T-helper 2 cell treated with Interferon-gamma antibody and Interleukin-4, amounts not matched to agents 5 μg/mL and 100 μg/mL, for 36 hours (primary cell): ENCODE results near the gene HMGN4.
"Not testable (repeated sequence)": the region's sequence is repeated elsewhere in the genome, so short reads cannot be mapped to it uniquely, and the experiment has no call there.

Experiments used
- DNase-seq: peaks from one replicate; pipeline ENCODE4 v3.0.0; 2021; ENCODE audit warnings: low spot score
- H3K27ac Mint-ChIP-seq: one replicate; pipeline ENCODE4 v1.8.0; 2021; ENCODE audit warnings: mild to moderate bottlenecking, mixed read lengths
- H3K27me3 Mint-ChIP-seq: one replicate; pipeline ENCODE4 v1.8.0; 2021; ENCODE audit warnings: low read depth, mixed read lengths
- H3K36me3 Mint-ChIP-seq: one replicate; pipeline ENCODE4 v1.8.0; 2021; ENCODE audit warnings: low read depth, mixed read lengths
- H3K4me1 Mint-ChIP-seq: one replicate; pipeline ENCODE4 v1.8.0; 2021; ENCODE audit warnings: low read depth, mixed read lengths
- H3K4me3 Mint-ChIP-seq: one replicate; pipeline ENCODE4 v1.8.0; 2022; ENCODE audit warnings: mild to moderate bottlenecking, moderate library complexity, mixed read lengths
- H3K9me3 Mint-ChIP-seq: one replicate; pipeline ENCODE4 v1.8.0; 2021; ENCODE audit warnings: mixed read lengths

Gene HMGN4

DNA sequence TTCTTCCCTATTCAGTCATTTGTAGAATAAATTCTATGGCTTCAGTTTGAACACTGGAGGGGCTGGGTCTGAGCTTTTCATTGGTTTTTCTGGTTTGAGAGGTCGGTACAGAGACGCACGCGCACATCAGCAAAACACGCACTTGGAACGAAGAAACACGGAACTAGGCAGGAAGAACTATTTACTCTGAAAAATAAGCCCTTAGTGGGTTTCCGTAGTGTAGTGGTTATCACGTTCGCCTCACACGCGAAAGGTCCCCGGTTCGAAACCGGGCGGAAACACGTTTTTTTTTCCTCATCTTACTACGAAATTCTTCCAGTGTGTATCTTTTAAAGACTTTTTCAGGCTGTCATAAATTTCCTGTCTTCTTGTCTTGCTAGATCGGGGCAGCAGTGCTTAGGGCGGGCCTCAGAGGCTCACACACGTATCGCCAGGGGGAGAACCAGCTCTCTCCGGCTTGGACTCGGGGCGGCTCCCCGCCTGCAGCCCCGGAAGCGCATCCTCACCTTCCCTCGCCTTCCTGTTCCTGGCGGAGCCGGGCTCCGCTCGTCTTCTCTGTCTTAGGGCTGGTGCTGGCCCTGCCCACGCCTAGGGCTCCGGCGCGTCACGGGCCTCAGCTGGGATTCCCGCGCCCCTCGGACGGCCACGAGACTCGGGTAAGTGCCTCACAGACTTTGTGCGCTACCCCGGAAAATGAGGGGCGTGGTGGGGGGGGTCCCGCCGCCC, at the start of gene HMGN4:
Gene HMGN4, plus strand, starts transcription at position 521 of the 726 bp plus-strand sequence. CDS start 6,841 bp downstream, outside the sequence.
- H3K27ac Mint-ChIP-seq, result peak within 1 kb of the TSS; percentile 97
- peak; percentile 84 for DNase-seq
- H3K27me3 Mint-ChIP-seq, result peaks cover 2% of the 10 kb centered on the region
- H3K4me1 Mint-ChIP-seq, result peaks cover 49% of the 10 kb centered on the region
- peaks cover 27% of the 10 kb centered on the region for H3K36me3 Mint-ChIP-seq
- peak within 1 kb of the TSS; percentile 90 for H3K4me3 Mint-ChIP-seq
- no peaks in the 10 kb centered on the region for H3K9me3 Mint-ChIP-seq

DNA sequence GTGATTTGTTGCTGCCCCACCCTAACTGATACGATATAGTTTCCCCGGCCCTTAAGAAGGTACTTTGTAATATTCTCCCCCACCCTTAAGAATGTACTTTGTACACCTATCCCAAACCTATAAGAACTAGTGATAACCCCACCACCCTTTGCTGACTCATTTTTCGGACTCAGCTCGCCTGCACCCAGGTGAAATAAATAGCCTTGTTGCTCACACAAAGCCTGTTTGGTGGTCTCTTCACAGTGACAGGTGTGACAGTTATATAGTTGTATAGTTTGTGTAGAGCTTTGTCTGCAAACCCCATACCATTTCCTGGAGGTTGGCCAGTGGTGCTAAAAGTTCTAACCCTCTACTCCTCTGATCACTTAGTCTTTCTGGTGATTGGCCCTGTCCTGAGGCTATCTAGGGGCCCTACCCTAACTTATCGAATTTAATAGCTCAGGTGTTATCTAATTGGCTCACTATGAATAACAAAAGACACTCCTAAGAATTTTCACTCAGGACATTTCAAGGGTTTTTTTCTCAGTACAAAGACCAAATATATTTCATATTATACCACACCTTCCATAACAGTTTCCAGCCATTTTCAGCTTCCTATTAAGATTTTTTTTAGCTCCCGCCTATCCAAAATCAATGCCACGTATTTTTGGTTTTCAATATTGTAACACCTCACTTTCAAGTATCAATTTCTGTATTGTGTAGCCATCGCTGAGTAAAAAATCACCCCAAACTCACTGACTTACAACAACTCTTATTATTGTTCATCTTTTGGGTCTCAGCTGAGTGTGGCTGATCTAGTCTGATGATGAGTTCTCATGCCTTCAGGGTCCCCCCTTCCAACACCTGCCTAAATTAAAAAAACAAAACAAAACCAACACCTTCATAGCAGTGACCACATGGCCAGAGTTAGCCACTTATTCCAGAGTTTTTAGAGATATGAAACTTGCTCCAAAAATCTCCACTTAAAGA, 47.9 kb upstream of the HMGN4 start:
- Mint-ChIP-seq H3K27me3 (peaks cover 6% of the 10 kb centered on the region), H3K27ac (no peak overlapping the region), H3K9me3 (peaks cover 11% of the 10 kb centered on the region), H3K4me1 (peaks cover 24% of the 10 kb centered on the region), H3K4me3 (no peak overlapping the region), H3K36me3 (peaks cover 3% of the 10 kb centered on the region)
- no peak for DNase-seq

DNA sequence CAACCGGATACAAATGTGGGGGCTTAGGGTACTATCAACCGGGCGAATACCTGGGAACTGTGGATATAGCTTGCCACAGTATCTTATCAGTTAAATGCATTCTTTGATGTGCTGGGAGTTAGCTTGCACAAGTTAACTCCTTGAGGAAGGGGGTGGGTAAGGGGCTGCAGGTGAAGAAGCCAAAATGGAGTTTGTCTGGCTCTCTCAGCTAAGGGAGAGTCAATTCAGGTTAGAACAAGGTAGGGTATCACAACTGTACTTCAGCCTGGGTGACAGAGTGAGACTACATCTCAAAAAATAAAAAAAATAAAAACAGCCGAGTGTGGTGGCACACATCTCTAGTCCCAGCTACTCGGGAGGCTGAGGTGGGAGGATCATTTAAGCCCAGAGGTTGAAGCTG, 46.6 kb upstream of the HMGN4 start:
- peaks cover 24% of the 10 kb centered on the region for H3K4me1 Mint-ChIP-seq
- peaks cover 11% of the 10 kb centered on the region for H3K9me3 Mint-ChIP-seq
- no peak overlapping the region for H3K27ac Mint-ChIP-seq
- H3K27me3 Mint-ChIP-seq, result peaks cover 13% of the 10 kb centered on the region
- no peak overlapping the region for H3K4me3 Mint-ChIP-seq
- H3K36me3 Mint-ChIP-seq, result peaks cover 3% of the 10 kb centered on the region
- no peak for DNase-seq

DNA sequence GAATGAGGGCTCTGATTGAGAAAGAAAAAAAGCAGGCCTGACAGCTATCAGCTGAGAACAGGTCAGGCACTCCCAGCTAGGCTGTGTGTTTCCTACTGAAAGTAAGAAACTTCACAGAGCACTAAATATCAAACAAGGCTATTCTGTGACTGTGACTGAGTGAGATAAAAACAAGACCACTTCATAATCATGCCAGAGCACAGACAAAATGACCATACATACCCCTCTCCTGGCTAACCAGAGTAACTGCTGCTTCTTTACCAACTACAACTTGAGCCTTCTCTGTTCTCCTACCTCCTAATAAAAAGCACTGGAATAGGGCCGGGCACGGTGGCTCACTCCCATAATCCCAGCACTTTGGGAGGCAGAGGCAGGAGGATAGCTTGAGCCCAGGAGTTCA, 44.9 kb upstream of the HMGN4 start:
- H3K27me3 Mint-ChIP-seq, result peaks cover 13% of the 10 kb centered on the region
- H3K4me1 Mint-ChIP-seq, result peaks cover 29% of the 10 kb centered on the region
- no peaks in the 10 kb centered on the region for H3K9me3 Mint-ChIP-seq
- H3K4me3 Mint-ChIP-seq, result no peak overlapping the region
- peaks cover 3% of the 10 kb centered on the region for H3K36me3 Mint-ChIP-seq
- H3K27ac Mint-ChIP-seq, result no peak overlapping the region
- DNase-seq, result no peak

DNA sequence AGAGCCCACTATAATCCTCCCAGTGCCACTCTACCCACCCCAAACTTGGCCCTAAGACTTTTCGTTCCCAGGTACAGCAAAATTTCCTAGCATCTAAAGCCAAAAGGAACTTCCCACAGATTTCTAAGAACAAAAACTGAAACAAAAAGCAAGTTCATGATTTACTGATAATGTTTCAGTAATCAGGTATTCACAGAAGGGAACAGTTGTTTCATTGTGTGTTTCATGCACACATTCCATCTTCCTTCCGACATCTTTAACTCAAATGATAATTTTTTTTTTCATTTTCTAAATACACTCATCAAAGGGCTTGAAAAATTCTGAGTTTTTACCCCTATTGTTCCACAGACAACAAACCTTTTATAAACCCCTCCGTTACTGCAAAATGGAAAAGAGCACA, 44.0 kb upstream of the HMGN4 start:
- no peak overlapping the region for H3K27ac Mint-ChIP-seq
- no peak for DNase-seq
- peak overlapping the region; percentile 35 for H3K4me3 Mint-ChIP-seq
- H3K4me1 Mint-ChIP-seq, result peaks cover 29% of the 10 kb centered on the region
- no peaks in the 10 kb centered on the region for H3K9me3 Mint-ChIP-seq
- H3K36me3 Mint-ChIP-seq, result peaks cover 3% of the 10 kb centered on the region
- H3K27me3 Mint-ChIP-seq, result peaks cover 13% of the 10 kb centered on the region

DNA sequence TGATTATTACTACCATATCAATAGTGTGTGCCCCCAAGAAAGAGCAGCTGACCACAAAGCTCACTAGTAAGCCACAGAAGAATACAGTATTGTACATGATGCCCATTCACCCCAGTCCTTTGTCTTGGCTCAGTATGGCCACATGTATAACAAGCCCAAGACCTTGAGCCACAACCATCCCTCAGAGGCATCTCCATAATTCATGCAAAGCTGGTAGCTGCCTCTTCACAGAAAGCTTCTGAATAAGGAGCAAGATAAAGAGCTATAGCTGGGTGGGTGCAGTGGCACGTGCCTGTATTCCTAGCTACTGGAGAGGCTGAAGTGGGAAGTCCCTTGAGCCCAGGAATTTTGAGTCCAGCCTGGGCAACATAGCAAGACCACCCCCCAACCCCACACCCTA, 42.9 kb upstream of the HMGN4 start:
- no peaks in the 10 kb centered on the region for H3K36me3 Mint-ChIP-seq
- no peak overlapping the region for H3K27ac Mint-ChIP-seq

DNA sequence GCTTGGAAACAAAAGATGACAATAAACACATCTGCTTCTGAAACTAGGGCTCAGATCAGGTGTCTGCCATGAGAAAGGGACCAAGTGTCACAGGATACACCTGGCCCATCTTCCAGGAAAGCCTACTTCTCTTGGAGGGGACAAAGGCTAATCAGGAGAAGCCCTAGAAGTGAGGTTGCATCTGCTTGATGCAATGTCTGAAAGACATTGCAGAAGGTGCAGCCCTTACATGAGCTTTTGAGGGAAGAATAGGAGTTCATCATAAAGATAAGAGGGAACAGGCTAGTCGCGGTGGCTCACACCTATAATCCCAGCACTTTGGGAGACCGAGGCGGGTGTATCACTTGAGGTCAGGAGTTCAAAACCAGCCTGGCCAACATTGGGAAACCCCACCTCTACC, 40.6 kb upstream of the HMGN4 start:
- Mint-ChIP-seq H3K36me3 (no peaks in the 10 kb centered on the region), H3K9me3 (no peaks in the 10 kb centered on the region), H3K27ac (no peak overlapping the region), H3K27me3 (peaks cover 38% of the 10 kb centered on the region), H3K4me3 (no peak overlapping the region), H3K4me1 (peaks cover 37% of the 10 kb centered on the region)
- DNase-seq, result no peak

More for the DNA sequence above, 42.9 kb upstream of the HMGN4 start:
- DNase-seq, result no peak
- H3K4me1 Mint-ChIP-seq, result peaks cover 27% of the 10 kb centered on the region
- H3K4me3 Mint-ChIP-seq, result no peak overlapping the region
- H3K27me3 Mint-ChIP-seq, result peaks cover 17% of the 10 kb centered on the region
- no peaks in the 10 kb centered on the region for H3K9me3 Mint-ChIP-seq

DNA sequence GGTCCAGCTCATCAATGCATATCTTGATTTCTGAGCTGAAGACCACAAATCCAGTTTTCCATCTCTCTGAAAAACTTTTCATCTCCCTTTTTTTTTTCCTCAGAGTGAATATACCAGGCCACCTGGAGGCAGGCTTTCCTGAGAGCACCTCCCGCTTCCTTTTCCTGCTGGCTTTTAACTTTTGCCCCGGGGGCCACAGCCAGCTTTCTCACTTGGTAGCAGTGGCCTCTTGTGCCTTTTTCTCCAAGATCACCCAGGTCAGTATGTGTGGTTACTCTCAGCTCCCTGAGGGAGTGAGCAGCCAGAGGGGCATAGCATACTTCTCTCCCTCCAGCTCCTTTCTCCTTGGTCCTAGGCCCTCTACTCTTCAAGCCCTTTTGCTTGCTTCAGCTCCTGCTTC, 38.1 kb upstream of the HMGN4 start, which contains the start of gene BTN1A1:
Gene BTN1A1, plus strand, starts transcription at position 202 of the 400 bp plus-strand sequence. CDS start 984 bp downstream, outside the sequence.
- H3K9me3 Mint-ChIP-seq, result no peaks in the 10 kb centered on the region
- H3K36me3 Mint-ChIP-seq, result no peaks in the 10 kb centered on the region
- no peak for DNase-seq
- H3K4me3 Mint-ChIP-seq, result peak within 1 kb of the TSS; percentile 79
- no peak within 1 kb of the TSS for H3K27ac Mint-ChIP-seq
- peaks cover 54% of the 10 kb centered on the region for H3K27me3 Mint-ChIP-seq
- peaks cover 17% of the 10 kb centered on the region for H3K4me1 Mint-ChIP-seq

DNA sequence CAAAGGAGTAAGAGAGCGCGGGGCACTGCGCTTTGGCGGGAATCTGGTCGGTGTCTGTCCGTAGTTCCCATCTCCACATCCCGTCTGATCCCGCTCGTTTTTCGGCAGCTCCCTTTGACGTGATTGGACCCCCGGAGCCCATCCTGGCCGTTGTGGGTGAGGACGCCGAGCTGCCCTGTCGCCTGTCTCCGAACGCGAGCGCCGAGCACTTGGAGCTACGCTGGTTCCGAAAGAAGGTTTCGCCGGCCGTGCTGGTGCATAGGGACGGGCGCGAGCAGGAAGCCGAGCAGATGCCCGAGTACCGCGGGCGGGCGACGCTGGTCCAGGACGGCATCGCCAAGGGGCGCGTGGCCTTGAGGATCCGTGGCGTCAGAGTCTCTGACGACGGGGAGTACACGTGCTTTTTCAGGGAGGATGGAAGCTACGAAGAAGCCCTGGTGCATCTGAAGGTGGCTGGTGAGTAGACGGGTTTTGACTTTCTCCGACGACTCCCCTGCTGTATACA, 36.6 kb upstream of the HMGN4 start:
- peak; percentile 25 for DNase-seq
- no peak overlapping the region for H3K27ac Mint-ChIP-seq
- no peaks in the 10 kb centered on the region for H3K36me3 Mint-ChIP-seq
- peaks cover 17% of the 10 kb centered on the region for H3K4me1 Mint-ChIP-seq
- H3K27me3 Mint-ChIP-seq, result peaks cover 51% of the 10 kb centered on the region
- peak overlapping the region; percentile 79 for H3K4me3 Mint-ChIP-seq
- no peaks in the 10 kb centered on the region for H3K9me3 Mint-ChIP-seq

DNA sequence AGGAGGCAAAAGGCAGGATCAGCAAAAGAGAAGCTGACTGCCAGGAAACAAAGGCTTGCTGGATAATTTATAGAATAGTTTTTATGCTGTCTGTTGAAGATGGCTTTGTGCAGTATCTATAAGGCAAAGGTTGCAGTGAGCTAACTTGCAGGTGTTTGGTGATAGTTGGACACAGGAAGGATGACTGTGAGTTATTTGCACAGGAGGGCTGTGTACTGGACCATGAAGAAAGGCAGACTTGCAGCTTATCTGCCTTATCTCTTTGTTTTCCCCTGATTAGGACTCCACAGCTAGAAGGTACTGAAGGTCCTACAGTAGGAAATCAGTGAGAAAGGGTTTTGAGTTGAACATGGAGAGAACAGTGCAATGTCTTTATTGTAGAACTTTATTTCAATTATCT, 36.0 kb upstream of the HMGN4 start:
- DNase-seq, result no peak
- Mint-ChIP-seq H3K27ac (no peak overlapping the region), H3K36me3 (no peaks in the 10 kb centered on the region), H3K4me3 (peak overlapping the region; percentile 79), H3K4me1 (peaks cover 17% of the 10 kb centered on the region), H3K9me3 (no peaks in the 10 kb centered on the region), H3K27me3 (peaks cover 51% of the 10 kb centered on the region)

DNA sequence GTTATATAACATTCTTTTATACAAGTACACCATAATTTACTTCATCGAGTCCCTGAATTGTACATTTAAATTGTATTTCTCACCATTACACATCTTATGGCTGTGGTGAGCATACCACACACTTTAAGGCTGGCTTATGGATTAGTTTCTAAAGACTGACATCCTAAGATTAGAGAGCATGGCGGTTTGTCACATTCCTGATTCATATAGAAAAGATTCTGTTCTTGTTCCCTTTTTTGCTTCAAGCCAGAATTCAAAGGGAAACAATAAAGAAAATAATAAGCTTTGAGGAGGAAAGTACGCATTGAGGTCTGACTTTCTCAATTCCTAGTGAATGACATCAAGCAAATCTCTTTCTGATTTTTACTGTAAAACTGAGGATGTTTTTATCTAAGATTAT, 35.5 kb upstream of the HMGN4 start:
- no peaks in the 10 kb centered on the region for H3K9me3 Mint-ChIP-seq
- no peaks in the 10 kb centered on the region for H3K36me3 Mint-ChIP-seq
- DNase-seq, result no peak
- peaks cover 49% of the 10 kb centered on the region for H3K27me3 Mint-ChIP-seq
- peaks cover 12% of the 10 kb centered on the region for H3K4me1 Mint-ChIP-seq
- no peak overlapping the region for H3K27ac Mint-ChIP-seq
- H3K4me3 Mint-ChIP-seq, result no peak overlapping the region

DNA sequence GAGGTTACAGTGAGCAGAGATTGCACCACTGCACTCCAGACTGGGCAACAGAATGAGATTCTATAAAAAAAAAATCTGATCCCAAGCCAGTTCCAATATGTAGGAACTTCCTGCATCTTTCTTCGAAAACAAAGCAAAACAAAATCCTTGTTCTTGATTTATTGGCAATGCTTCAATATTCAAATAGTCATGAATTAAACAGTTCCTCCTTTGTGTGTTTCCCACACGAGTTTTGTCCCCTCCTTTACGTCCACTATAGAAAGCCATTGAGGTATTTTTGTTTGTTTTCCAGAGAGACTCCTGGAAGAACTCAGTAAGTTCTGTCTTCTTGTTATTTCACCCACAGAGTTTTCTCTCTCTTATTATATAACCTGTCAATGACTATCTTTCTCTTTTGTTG, 30.5 kb upstream of the HMGN4 start:
- no peak for DNase-seq
- Mint-ChIP-seq H3K36me3 (no peaks in the 10 kb centered on the region), H3K27ac (no peak overlapping the region), H3K27me3 (peaks cover 36% of the 10 kb centered on the region), H3K4me3 (no peak overlapping the region), H3K9me3 (no peaks in the 10 kb centered on the region), H3K4me1 (no peaks in the 10 kb centered on the region)

DNA sequence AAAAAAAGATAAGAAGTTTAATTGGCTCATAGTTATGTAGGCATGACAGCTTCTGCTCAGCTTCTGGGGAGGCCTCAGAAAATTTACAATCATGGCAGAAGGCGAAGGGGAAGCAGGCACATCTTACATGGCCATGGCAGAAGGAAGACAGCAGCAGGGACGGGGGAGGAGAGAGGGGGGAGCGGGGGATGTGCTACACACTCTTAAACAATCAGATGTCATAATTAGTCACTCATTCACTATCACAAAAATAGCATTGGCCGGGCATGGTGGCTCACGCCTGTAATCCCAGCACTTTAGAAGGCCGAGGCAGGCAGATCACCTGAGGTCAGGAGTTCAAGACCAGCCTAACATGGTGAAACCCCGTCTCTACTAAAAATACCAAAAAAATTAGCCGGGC, 27.1 kb upstream of the HMGN4 start:
- not testable (repeated sequence) for H3K27ac Mint-ChIP-seq, H3K9me3 Mint-ChIP-seq, H3K36me3 Mint-ChIP-seq, DNase-seq, H3K4me1 Mint-ChIP-seq, H3K4me3 Mint-ChIP-seq
- H3K27me3 Mint-ChIP-seq, result peaks cover 17% of the 10 kb centered on the region

DNA sequence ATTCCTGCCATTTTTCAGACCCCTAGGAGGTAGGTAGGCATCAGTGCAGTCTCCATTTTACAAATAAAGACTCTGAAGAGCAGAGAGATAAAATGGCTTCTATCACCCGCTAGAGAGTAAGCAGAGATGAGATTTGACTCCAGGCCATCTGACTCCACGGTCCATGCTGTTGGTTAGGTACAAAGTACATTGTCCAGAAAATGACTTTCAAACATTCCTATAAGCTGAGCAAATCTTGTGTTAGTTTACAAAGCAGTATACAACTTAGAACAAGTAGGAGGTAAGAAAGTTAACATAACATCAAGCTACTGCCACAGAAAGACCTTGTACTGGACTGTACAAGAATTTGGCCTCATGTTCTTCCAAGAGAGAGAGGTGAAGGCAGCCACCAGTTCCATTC, 23.2 kb upstream of the HMGN4 start:
- DNase-seq, result no peak
- Mint-ChIP-seq H3K27ac (no peak overlapping the region), H3K27me3 (peaks cover 9% of the 10 kb centered on the region), H3K4me3 (no peak overlapping the region), H3K4me1 (no peaks in the 10 kb centered on the region), H3K9me3 (no peaks in the 10 kb centered on the region), H3K36me3 (no peaks in the 10 kb centered on the region)
